Transverse colon (tissue), 3 donors: ENCODE results near the gene GTF2H4.
"Not testable (repeated sequence)": the region's sequence is repeated elsewhere in the genome, so short reads cannot be mapped to it uniquely, and the experiment has no call there.

Source experiments
- EP300 ChIP-seq: sonication (generic); formaldehyde crosslinking; IDR thresholded peaks from one replicate; pipeline ENCODE4 v1.6.1; 2017; ENCODE audit warnings: antibody characterized with exemption, low read depth
- TF ChIP-seq, protein P1 (sequence below), 5 experiments: fragments of 200-600 bp in 3 of 5; fragments of 450-650 bp in 2 of 5; sonication (generic) in 3 of 5; IDR thresholded peaks; 1 replicate in 2 of 5; 2 replicates in 3 of 5; pipeline ENCODE4 v1.5.1; 2016 to 2017; ENCODE audit warnings: antibody characterized with exemption in 5 of 5, inconsistent platforms in 3 of 5, mild to moderate bottlenecking in 2 of 5, moderate library complexity in 1 of 5

DNA sequence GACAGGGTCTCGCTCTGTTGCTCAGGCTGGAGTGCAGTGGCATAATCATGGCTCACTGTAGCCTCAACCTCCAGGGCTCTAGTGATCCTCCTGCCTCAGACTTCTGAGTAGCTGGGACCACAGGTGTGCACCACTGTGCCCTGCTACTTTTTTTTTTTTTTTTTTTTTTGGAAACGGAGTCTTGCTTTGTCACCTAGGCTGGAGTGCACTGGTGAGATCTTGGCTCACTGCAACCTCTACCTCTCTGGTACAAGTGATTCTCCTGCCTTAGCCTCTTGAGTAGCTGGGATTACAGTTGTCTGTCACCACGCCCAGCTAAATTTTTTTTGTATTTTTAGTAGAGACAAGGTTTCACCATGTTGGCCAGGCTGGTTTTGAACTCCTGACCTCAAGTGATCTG is 19.1 kb downstream of the GTF2H4 start:
- TF ChIP-seq, protein P1, sequence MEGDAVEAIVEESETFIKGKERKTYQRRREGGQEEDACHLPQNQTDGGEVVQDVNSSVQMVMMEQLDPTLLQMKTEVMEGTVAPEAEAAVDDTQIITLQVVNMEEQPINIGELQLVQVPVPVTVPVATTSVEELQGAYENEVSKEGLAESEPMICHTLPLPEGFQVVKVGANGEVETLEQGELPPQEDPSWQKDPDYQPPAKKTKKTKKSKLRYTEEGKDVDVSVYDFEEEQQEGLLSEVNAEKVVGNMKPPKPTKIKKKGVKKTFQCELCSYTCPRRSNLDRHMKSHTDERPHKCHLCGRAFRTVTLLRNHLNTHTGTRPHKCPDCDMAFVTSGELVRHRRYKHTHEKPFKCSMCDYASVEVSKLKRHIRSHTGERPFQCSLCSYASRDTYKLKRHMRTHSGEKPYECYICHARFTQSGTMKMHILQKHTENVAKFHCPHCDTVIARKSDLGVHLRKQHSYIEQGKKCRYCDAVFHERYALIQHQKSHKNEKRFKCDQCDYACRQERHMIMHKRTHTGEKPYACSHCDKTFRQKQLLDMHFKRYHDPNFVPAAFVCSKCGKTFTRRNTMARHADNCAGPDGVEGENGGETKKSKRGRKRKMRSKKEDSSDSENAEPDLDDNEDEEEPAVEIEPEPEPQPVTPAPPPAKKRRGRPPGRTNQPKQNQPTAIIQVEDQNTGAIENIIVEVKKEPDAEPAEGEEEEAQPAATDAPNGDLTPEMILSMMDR (IDR thresholded peaks at IDR 0.05), result not testable (repeated sequence)
- TF ChIP-seq EP300, result not testable (repeated sequence)
